ENCODE data around the gene IPO13. TPM values are rescaled to one million over a fixed set of nuclear protein-coding genes. Genes with fewer than 3 reads are reported as not detected.

Gene IPO13
- total RNA-seq, 2 experiments from 2014 or later = 10.7 to 12.5 TPM

- H3K9me3 Mint-ChIP-seq (ENCODE audit: low read depth) = no peaks in the 10 kb centered on the region
- H3K27me3 Mint-ChIP-seq = peaks cover 5% of the 10 kb centered on the region
- ChIA-PET CTCF (interaction anchor here (1.1 to 1.4 kb wide), 3 partner anchors 29 to 72 kb away, joined by 3 to 6 read pairs (median 4); partner anchors contain the start of genes ARTN and IPO13), POLR2A (interaction anchor here (0.6 kb wide), 1 partner anchor 16 kb away, joined by 3 read pairs; no protein-coding TSS in a partner anchor)
- peak overlapping the region; percentile 16 for H3K27ac Mint-ChIP-seq
- peaks cover 59% of the 10 kb centered on the region for H3K36me3 Mint-ChIP-seq (ENCODE audit: low read depth)
- intact Hi-C loops (cut with DNase I, micrococcal nuclease) = loop anchor here in 1 of 2 experiments (5.0 kb wide), 2 partner anchors 236 to 524 kb away; partner anchors contain the start of genes DMAP1 and HYI
- ATAC-seq (no peak), DNase-seq (no peak)
- H3K4me3 Mint-ChIP-seq = peak overlapping the region; percentile 81
- peaks cover 49% of the 10 kb centered on the region for H3K4me1 Mint-ChIP-seq
Observed at GRCh38 chr1:43976045-43976444, 29.3 kb downstream of the IPO13 start.

DNA sequence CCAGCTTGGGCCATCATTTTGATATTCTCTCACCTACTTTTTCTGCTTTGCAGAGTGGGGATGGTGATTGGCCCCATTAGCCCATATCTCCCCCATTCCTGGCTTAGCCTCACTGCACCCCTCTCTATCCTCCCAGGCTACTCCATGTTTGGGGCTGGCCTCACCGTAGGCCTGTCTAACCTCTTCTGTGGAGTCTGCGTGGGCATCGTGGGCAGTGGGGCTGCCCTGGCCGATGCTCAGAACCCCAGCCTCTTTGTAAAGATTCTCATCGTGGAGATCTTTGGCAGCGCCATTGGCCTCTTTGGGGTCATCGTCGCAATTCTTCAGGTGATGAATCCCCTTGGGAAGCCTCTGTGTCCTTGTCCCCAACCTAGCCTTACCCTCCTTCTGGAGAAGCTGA, 30.1 kb downstream of the IPO13 start:
- H3K27me3 Mint-ChIP-seq = peaks cover 5% of the 10 kb centered on the region
- ATAC-seq (no peak), DNase-seq (no peak)
- ChIA-PET POLR2A (no interaction called here), CTCF (interaction anchor here (1.1 kb wide), 1 partner anchor 71 kb away, joined by 5 read pairs; no protein-coding TSS in a partner anchor)
- H3K36me3 Mint-ChIP-seq (ENCODE audit: low read depth) = peaks cover 56% of the 10 kb centered on the region
- H3K4me3 Mint-ChIP-seq = peak overlapping the region; percentile 3
- H3K4me1 Mint-ChIP-seq = peaks cover 46% of the 10 kb centered on the region
- no peak overlapping the region for H3K27ac Mint-ChIP-seq
- intact Hi-C loops (cut with DNase I, micrococcal nuclease) = loop anchor here in 1 of 2 experiments (5.0 kb wide), 2 partner anchors 235 to 525 kb away; partner anchors contain the start of genes DMAP1 and HYI
- no peaks in the 10 kb centered on the region for H3K9me3 Mint-ChIP-seq (ENCODE audit: low read depth)

DNA sequence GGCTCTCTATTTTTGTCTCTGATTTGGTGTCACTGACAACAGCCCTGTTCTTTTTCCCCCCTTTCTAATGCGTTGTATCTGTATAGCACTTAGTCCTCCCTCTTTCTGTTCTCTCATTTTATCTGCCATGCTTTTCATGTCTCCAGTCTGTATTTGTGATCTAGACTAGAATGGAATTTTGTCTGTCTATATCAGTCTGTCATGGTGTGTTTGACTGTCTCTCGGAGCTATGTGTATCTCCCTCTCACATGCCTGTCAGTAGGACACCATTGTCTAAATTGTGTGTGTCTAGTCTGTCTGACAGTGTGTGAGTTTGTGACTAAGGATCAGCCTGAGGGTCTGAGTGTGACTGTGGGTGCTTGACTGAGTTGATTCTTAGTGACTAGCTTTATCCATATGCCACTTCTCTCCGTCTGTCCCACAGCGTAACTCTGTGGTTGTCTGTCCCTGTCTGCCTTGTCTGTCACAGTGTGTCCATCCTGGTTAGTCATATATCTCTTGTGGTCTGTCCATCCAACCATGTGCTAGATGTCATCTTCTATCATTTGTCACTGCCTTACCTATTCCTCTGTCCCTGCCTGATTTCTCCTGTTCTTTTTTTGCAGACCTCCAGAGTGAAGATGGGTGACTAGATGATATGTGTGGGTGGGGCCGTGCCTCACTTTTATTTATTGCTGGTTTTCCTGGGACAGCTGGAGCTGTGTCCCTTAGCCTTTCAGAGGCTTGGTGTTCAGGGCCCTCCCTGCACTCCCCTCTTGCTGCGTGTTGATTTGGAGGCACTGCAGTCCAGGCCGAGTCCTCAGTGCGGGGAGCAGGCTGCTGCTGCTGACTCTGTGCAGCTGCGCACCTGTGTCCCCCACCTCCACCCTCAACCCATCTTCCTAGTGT, 30.9 kb downstream of the IPO13 start:
- Mint-ChIP-seq H3K27ac (no peak overlapping the region), H3K36me3 (ENCODE audit: low read depth) (peaks cover 50% of the 10 kb centered on the region), H3K4me3 (peak overlapping the region; percentile 74), H3K27me3 (peaks cover 5% of the 10 kb centered on the region), H3K9me3 (ENCODE audit: low read depth) (no peaks in the 10 kb centered on the region), H3K4me1 (peaks cover 46% of the 10 kb centered on the region)
- intact Hi-C loops (cut with DNase I, micrococcal nuclease) = loop anchor here in 1 of 2 experiments (5.0 kb wide), 2 partner anchors 235 to 525 kb away; partner anchors contain the start of genes DMAP1 and HYI
- no peak for DNase-seq
- POLR2A ChIA-PET = interaction anchor here (0.6 kb wide), 1 partner anchor 51 kb away, joined by 5 read pairs; no protein-coding TSS in a partner anchor
- CTCF ChIA-PET = interaction anchor here (0.6 to 1.3 kb wide), 4 partner anchors 27 to 70 kb away, joined by 3 to 5 read pairs (median 4); no protein-coding TSS in a partner anchor
- ATAC-seq = no peak

DNA sequence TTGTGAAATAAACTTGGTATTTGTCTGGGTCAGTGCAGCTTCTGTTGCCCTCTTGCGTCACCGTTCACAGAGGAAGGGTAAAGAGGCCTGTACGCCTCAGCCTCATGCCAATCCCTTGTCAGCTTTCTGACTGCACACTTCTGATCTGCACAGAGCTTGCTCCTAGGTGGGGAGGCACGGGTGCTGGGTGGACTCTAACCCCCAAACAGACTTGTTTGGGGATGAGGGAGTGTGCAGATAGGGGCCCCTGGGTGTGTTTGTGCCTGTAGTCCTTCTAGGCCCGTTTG, 31.5 kb downstream of the IPO13 start:
- Mint-ChIP-seq H3K4me3 (peak overlapping the region; percentile 74), H3K9me3 (ENCODE audit: low read depth) (no peaks in the 10 kb centered on the region), H3K36me3 (ENCODE audit: low read depth) (peaks cover 48% of the 10 kb centered on the region), H3K4me1 (peaks cover 46% of the 10 kb centered on the region), H3K27ac (no peak overlapping the region), H3K27me3 (peaks cover 5% of the 10 kb centered on the region)
- ChIA-PET POLR2A (interaction anchor here (0.6 kb wide), 1 partner anchor 50 kb away, joined by 5 read pairs; no protein-coding TSS in a partner anchor), CTCF (interaction anchor here (0.6 to 1.3 kb wide), 3 partner anchors 27 to 46 kb away, joined by 3 to 4 read pairs (median 3); no protein-coding TSS in a partner anchor)
- intact Hi-C loops (cut with DNase I, micrococcal nuclease) = loop anchor here in 1 of 2 experiments (5.0 kb wide), 2 partner anchors 234 to 526 kb away; partner anchors contain the start of genes DMAP1 and HYI
- ATAC-seq (no peak), DNase-seq (no peak)

- peak; percentile 65 for DNase-seq
- intact Hi-C loops (cut with DNase I, micrococcal nuclease) = loop anchor here in 1 of 2 experiments (1.0 to 5.0 kb wide), 4 partner anchors 52 to 526 kb away; partner anchors contain the start of genes DMAP1, HYI and ST3GAL3
- H3K4me3 Mint-ChIP-seq = peak within 1 kb of the TSS; percentile 84
- H3K9me3 Mint-ChIP-seq (ENCODE audit: low read depth) = no peaks in the 10 kb centered on the region
- POLR2A ChIA-PET = interaction anchor here (0.6 kb wide), 1 partner anchor 50 kb away, joined by 5 read pairs; no protein-coding TSS in a partner anchor
- CTCF ChIA-PET = interaction anchor here (1.1 to 1.3 kb wide), 2 partner anchors 26 to 46 kb away, joined by 3 read pairs; no protein-coding TSS in a partner anchor
- peaks cover 42% of the 10 kb centered on the region for H3K4me1 Mint-ChIP-seq
- ATAC-seq = no peak
- H3K36me3 Mint-ChIP-seq (ENCODE audit: low read depth) = peaks cover 46% of the 10 kb centered on the region
- H3K27me3 Mint-ChIP-seq = peaks cover 5% of the 10 kb centered on the region
- H3K27ac Mint-ChIP-seq = peak within 1 kb of the TSS; percentile 76
Observed at GRCh38 chr1:43978551-43979260, 32.0 kb downstream of the IPO13 start, which contains the start of gene B4GALT2. B4GALT2 (plus strand) TSS chr1:43979210; CDS start chr1:43981161, 1,951 bp downstream.

DNA sequence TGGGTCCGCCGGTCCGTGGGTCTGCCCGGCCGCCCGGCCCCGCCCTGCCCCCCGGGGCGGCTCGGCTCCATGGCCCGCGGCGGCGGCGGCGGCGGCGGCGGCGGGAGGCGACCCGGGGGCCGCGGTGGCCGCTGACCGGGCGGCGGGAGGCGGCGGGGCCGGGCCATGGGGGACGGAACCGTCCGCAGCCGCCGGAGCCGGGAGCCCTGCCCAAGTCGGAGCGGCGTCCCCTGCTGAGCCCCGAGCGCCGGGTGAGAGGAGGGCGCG, 32.4 kb downstream of the IPO13 start:
- ATAC-seq (no peak), DNase-seq (no peak)
- Mint-ChIP-seq H3K36me3 (ENCODE audit: low read depth) (peaks cover 42% of the 10 kb centered on the region), H3K4me1 (peaks cover 37% of the 10 kb centered on the region), H3K4me3 (no peak overlapping the region), H3K27ac (no peak overlapping the region), H3K9me3 (ENCODE audit: low read depth) (no peaks in the 10 kb centered on the region), H3K27me3 (peaks cover 5% of the 10 kb centered on the region)
- CTCF ChIA-PET = no interaction called here
- intact Hi-C loops (cut with DNase I, micrococcal nuclease) = loop anchor here in 1 of 2 experiments (1.0 to 5.0 kb wide), 4 partner anchors 51 to 527 kb away; partner anchors contain the start of genes DMAP1, HYI and ST3GAL3
- POLR2A ChIA-PET = no interaction called here

DNA sequence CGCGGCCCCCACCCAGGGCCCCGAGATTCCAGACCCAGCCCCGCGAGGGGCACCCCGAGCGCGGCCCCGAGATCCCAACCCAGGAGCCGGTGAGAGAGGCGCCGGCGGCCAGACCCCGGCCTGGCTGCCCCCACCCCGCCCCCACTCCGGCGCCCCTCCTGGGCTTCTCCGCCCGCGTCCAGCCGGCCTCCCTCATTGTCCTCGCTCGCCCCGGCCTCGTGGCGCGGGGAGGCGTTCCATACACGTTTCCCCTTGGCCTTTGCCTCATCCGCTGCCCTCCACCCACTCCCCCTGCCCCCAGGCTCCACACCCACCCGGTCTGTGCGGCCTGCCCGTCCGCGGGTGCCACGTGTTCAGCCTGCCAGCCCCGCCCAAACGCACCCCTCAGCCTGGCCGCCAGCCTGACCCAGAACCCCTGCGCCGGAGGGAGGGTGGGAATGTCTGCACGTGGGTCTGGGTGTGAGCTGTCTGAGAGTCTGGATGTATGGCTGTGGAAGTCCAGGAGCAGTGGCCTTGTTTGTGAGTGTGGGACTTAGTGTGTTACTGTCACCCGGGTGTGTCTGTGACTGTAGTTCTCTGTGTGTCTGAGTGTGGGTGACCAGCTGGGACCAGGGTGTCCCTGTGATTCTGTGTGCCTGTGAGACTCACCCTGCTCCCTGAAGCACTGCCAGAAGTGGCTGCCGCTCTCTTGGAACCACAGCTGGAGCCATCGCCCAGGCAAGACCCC, 32.9 kb downstream of the IPO13 start:
- peak; percentile 31 for ATAC-seq

GRCh38 chr1:43980255-43981134, 33.7 kb downstream of the IPO13 start:
- ATAC-seq (no peak), DNase-seq (no peak)
- Mint-ChIP-seq H3K36me3 (ENCODE audit: low read depth) (peaks cover 43% of the 10 kb centered on the region), H3K9me3 (ENCODE audit: low read depth) (no peaks in the 10 kb centered on the region), H3K4me1 (peaks cover 36% of the 10 kb centered on the region), H3K27ac (peak overlapping the region; percentile 20), H3K4me3 (peak overlapping the region; percentile 84), H3K27me3 (peaks cover 5% of the 10 kb centered on the region)
- CTCF ChIA-PET = no interaction called here
- intact Hi-C loops (cut with DNase I, micrococcal nuclease) = no loop called here
- POLR2A ChIA-PET = no interaction called here

More for the DNA sequence above, 32.9 kb downstream of the IPO13 start:
- ChIA-PET CTCF (no interaction called here), POLR2A (no interaction called here)
- Mint-ChIP-seq H3K4me3 (peak overlapping the region; percentile 84), H3K27me3 (peaks cover 5% of the 10 kb centered on the region), H3K4me1 (peaks cover 36% of the 10 kb centered on the region), H3K36me3 (ENCODE audit: low read depth) (peaks cover 42% of the 10 kb centered on the region), H3K27ac (peak overlapping the region; percentile 76), H3K9me3 (ENCODE audit: low read depth) (no peaks in the 10 kb centered on the region)
- peak; percentile 52 for DNase-seq
- intact Hi-C loops (cut with DNase I, micrococcal nuclease) = loop anchor here in 1 of 2 experiments (1.0 to 5.0 kb wide), 4 partner anchors 51 to 527 kb away; partner anchors contain the start of genes DMAP1, HYI and ST3GAL3

GRCh38 chr1:43981135-43981491, 34.4 kb downstream of the IPO13 start:
- Mint-ChIP-seq H3K36me3 (ENCODE audit: low read depth) (peaks cover 47% of the 10 kb centered on the region), H3K4me1 (peaks cover 31% of the 10 kb centered on the region), H3K27me3 (peaks cover 5% of the 10 kb centered on the region), H3K4me3 (no peak overlapping the region), H3K9me3 (ENCODE audit: low read depth) (no peaks in the 10 kb centered on the region), H3K27ac (no peak overlapping the region)
- no peak for ATAC-seq
- DNase-seq = no peak
- ChIA-PET CTCF (no interaction called here), POLR2A (no interaction called here)
- intact Hi-C loops (cut with DNase I, micrococcal nuclease) = no loop called here

DNA sequence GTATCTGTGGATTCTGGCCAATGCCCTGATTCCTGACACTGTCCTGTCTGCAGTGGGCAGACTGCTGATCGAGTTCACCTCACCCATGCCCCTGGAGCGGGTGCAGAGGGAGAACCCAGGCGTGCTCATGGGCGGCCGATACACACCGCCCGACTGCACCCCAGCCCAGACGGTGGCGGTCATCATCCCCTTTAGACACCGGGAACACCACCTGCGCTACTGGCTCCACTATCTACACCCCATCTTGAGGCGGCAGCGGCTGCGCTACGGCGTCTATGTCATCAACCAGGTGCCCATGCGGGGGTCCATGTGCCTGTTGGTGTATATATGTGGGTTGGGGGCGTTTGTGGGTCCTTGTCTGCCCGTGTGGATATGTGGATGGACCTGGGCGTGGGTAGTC, 34.9 kb downstream of the IPO13 start:
- Mint-ChIP-seq H3K9me3 (ENCODE audit: low read depth) (no peaks in the 10 kb centered on the region), H3K27ac (no peak overlapping the region), H3K4me1 (peaks cover 26% of the 10 kb centered on the region), H3K36me3 (ENCODE audit: low read depth) (peaks cover 42% of the 10 kb centered on the region), H3K4me3 (no peak overlapping the region), H3K27me3 (peaks cover 5% of the 10 kb centered on the region)
- no peak for DNase-seq
- no peak for ATAC-seq
- ChIA-PET CTCF (no interaction called here), POLR2A (no interaction called here)
- intact Hi-C loops (cut with DNase I, micrococcal nuclease) = no loop called here
